ENCODE data around the gene SERPINE1.
"Not testable (repeated sequence)": the region's sequence is repeated elsewhere in the genome, so short reads cannot be mapped to it uniquely, and the experiment has no call there.

Gene SERPINE1

GRCh38 chr7:101126651-101127459, at the start of gene SERPINE1:
Gene SERPINE1, plus strand, starts transcription at chr7:101127104. Its CDS starts 1,290 bp downstream, at chr7:101128394.
- DNase-seq (ENCODE audit: low spot score): peak; percentile 94

- peak; percentile 91 for DNase-seq (ENCODE audit: low spot score)
Observed at GRCh38 chr7:101077303-101078086, 49.4 kb upstream of the SERPINE1 start.

GRCh38 chr7:101081432-101081831, 45.5 kb upstream of the SERPINE1 start:
- DNase-seq (ENCODE audit: low spot score): no peak

GRCh38 chr7:101084865-101085161, 42.1 kb upstream of the SERPINE1 start:
- no peak for DNase-seq (ENCODE audit: low spot score)

GRCh38 chr7:101085162-101085964, 41.5 kb upstream of the SERPINE1 start, which contains the start of gene TRIM56:
Gene TRIM56, plus strand, starts transcription at chr7:101085481. Its CDS starts 1,832 bp downstream, at chr7:101087313.
- peak; percentile 94 for DNase-seq (ENCODE audit: low spot score)

- DNase-seq (ENCODE audit: low spot score): no peak
Observed at GRCh38 chr7:101087334-101088068, 39.4 kb upstream of the SERPINE1 start.

GRCh38 chr7:101088069-101088425, 38.9 kb upstream of the SERPINE1 start:
- DNase-seq (ENCODE audit: low spot score): no peak

- no peak for DNase-seq (ENCODE audit: low spot score)
Observed at GRCh38 chr7:101088858-101089529, 37.9 kb upstream of the SERPINE1 start.

GRCh38 chr7:101089876-101090275, 37.0 kb upstream of the SERPINE1 start:
- DNase-seq (ENCODE audit: low spot score): no peak

- DNase-seq (ENCODE audit: low spot score): not testable (repeated sequence)
Observed at GRCh38 chr7:101092266-101092905, 34.5 kb upstream of the SERPINE1 start.

GRCh38 chr7:101093906-101094305, 33.0 kb upstream of the SERPINE1 start:
- peak; percentile 74 for DNase-seq (ENCODE audit: low spot score)

- no peak for DNase-seq (ENCODE audit: low spot score)
Observed at GRCh38 chr7:101094376-101094775, 32.5 kb upstream of the SERPINE1 start.

- peak; percentile 67 for DNase-seq (ENCODE audit: low spot score)
Observed at GRCh38 chr7:101094791-101095375, 32.0 kb upstream of the SERPINE1 start.

- DNase-seq (ENCODE audit: low spot score): no peak
Observed at GRCh38 chr7:101096331-101096956, 30.5 kb upstream of the SERPINE1 start.

- no peak for DNase-seq (ENCODE audit: low spot score)
Observed at GRCh38 chr7:101096957-101097347, 30.0 kb upstream of the SERPINE1 start.

GRCh38 chr7:101097561-101097960, 29.3 kb upstream of the SERPINE1 start:
- no peak for DNase-seq (ENCODE audit: low spot score)

GRCh38 chr7:101099969-101100781, 26.7 kb upstream of the SERPINE1 start:
- peak; percentile 96 for DNase-seq (ENCODE audit: low spot score)

- no peak for DNase-seq (ENCODE audit: low spot score)
Observed at GRCh38 chr7:101100858-101101847, 25.8 kb upstream of the SERPINE1 start.
